Activated T-helper 9 cell treated with anti-CD3 and anti-CD28 coated beads, Interleukin-2, amount 50 U/mL, for 16 hours (primary cell): ENCODE data around the gene AATF.
"Not testable (repeated sequence)": the region's sequence is repeated elsewhere in the genome, so short reads cannot be mapped to it uniquely, and the experiment has no call there.

ENCODE experiments used
- DNase-seq: peaks from one replicate; pipeline ENCODE4 v3.0.0-alpha.2; 2020; ENCODE audit warnings: low read depth

Gene AATF

GRCh38 chr17:37047631-37048104, 98.9 kb downstream of the AATF start:
- DNase-seq = peak; percentile 53

GRCh38 chr17:37048811-37049210, 100.1 kb downstream of the AATF start:
- DNase-seq = no peak

DNA sequence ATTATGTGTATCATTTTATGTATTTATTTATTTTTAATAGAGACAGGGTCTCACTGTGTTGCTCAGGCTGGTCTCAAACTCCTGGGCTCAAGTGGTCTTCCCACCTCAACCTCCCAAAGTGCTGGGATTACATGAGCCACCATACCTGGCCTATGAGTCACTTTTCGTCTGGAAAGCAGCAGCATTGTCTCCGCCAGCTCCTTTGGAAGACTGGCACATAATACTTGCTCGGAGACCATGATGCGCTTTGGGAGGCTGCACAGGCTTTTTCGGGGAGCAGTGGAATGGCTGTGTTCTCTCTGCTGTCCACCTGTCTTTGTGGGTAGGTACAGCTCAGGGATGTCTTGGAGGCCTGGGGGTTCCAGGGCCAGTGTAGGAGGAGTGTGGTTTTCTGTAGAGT, 102.2 kb downstream of the AATF start:
- no peak for DNase-seq

- DNase-seq = no peak
These were observed 102.6 kb downstream of the AATF start for GRCh38 chr17:37051381-37051780.

GRCh38 chr17:37051833-37052232, 103.1 kb downstream of the AATF start:
- DNase-seq = no peak

DNA sequence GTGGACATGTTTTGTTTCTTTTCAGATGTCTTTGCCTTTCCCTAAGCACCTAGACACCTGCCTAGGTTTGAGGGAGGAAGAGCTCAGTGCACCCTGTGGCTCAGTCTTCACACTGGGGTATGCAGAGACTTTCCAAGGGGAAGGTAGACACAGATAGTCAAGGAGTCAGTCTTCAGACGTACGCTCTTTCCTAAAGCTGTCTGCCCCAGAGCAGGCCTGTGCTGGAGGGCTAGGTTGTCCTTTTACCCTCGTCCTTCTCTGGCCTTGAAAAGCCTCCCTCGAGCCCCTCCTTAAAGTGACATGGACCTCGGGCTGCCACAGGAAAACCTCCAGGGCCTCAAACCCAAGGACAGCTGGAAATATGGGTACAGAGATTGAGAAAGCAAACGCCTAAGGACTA, 103.7 kb downstream of the AATF start:
- DNase-seq = no peak

GRCh38 chr17:37054894-37055293, 106.1 kb downstream of the AATF start:
- DNase-seq = no peak

DNA sequence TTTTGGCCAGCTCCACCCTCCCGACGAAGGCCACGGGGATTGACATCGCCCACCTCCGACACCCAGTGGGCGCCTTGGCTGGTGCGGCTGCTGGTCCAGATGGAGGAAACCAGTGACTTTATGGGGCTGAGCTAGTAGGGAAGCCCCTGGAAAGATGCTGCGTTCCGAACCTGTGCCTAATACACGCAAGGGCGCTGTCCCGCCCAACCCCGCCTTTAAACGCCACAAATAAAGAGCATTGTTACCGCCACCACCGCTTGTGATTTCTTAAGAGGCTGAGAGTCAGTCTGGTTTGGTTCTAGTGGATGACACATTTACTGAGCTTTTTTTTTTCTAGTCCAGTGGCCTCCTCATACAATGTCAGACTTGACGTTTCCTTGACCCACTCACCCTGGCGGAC, 107.9 kb downstream of the AATF start:
- no peak for DNase-seq

DNA sequence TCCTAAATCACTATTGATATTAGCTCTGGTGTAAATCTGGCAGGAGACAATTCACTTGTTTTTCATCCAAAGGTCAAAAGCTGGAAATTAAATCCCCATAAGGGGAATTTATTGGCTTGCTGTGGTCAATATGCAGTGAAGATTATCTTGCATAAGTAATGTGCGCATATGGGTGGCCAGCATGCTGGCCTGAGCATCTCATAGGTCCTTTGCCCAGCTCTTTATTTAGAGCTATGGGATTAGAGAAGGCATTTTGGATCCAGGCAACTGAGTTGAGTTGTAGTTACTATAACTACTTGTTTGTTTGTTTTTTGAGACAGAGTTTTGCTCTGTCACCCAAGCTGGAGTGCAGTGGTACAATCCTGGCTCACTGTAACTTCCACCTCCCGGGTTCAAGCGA, 110.7 kb downstream of the AATF start:
- DNase-seq = no peak

- no peak for DNase-seq
These were observed 111.3 kb downstream of the AATF start for GRCh38 chr17:37060094-37060493.

GRCh38 chr17:37060928-37061327, 112.2 kb downstream of the AATF start:
- no peak for DNase-seq

DNA sequence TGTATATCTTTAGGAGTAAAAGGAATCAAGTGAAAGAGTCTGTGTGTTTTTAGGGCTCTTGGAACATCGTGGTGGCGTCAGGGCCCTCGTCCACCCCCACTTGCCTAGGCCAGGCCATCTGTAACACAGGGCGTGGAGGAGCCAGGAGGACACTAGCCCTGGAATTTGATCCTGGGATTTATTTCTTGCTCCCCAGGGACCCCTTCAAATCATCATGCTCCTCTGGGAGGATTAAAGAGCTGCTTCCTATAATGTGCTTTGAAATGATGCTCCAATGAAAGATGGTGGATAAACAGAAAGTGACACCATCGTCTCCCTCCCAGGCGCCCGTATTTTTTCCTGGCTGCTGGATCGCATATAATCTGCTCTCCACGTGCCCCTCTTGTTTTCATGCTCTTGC, 113.3 kb downstream of the AATF start:
- DNase-seq = no peak

- no peak for DNase-seq
These were observed 115.5 kb downstream of the AATF start for GRCh38 chr17:37064206-37064605.

DNA sequence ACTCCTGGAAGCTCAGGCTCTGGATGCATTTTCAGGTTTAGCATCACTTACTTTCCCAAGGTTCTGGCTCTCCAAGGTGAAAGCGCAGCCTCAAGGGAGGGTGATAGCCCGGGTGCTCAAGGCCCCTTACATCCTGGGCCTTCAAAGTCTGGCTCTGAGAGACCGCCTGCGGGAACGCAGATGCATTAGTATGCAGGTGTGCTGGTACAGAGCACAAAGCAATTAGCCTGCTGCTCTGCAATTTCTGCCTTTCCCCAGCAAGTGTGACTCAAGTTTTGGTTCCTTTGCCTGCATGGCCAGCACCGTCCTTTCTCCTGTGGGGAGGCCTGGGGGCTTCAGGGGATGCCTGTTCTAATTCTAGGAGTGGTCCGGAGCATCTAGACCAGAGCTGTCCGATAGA, 116.2 kb downstream of the AATF start:
- DNase-seq = no peak

DNA sequence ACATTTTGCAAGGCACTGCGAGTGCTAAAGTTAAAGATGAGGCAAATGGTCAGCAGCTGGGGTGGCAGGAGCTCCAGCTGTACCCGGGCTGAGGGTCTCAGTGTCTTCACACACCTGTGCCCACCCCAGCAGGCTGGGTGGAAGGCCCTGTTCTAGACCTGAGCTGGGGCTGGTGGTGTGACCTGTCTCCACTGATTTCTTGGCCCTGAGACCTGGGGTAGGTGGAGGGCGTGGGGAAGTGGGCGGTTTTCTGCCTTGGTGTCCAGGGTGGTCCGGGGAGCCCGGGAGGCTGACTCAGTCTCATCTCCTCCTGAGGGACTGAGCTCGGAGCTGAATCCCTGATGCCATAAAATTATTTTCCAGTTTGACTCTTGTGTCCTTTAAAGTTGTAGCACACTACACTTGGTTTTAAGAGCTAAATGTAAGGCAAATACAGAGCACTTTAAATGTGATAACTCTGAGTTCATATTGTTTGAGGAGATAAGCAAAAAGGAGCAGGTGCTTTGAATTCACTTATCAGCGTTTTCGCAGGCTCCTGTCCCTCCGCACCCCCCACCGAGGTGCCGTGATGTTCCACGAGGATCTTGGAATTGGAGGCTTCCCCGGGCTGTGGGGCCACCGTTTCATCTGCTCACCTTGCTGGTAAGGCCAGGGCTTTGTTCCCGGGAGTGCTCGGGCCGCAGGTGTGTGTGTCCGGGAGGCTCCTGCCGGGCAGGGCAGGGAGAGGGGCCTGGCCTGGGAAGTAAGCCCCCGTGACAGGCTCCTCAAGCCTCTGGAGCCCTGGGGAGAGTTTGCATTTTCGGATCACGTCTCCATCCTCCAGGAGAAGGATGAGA, 117.0 kb downstream of the AATF start:
- DNase-seq = no peak

DNA sequence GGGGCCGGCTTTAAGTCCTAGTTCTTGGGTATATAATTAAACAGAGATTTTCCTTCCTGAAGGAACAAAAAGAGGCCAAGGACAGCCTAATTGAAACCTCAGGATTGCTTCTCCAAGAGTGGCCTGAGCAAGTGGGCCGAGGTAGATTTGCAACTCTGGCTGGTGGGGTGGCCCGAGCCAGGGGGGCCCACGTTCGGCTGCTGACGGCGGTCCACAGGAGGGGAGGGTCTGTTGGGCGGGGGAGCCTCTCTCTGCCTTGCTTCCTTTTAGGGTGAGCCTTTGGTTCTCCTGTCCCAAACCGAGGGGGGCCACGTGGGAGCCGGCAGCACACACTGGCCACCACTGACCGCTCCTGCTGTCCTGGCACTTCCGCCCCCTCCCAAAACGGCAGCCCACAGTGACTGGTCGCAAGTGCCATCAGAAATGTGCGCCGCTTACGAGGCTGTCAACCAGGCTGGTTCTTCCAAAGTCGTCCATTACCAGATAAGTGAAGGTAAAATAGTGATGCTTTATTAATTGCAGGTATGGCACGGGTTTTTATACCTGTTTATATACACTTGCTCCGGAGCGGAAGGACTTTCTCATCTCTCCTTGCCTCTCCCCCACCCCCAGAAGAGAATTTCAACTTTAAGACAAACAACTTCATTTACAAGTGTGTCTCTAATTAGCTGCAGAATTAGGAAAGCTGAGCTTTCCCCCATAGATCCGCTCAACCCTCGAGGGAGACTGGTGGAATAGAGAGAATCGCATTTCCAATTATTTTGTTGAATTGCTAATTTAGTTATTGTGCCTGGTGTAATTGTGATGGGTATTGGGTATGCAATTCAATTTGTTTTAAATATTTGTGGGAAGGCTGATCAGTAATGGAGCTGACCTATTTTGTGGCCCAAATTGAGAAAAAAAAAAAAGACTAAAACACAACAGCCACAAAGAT, 117.8 kb downstream of the AATF start:
- DNase-seq = no peak

GRCh38 chr17:37067555-37068111, 118.9 kb downstream of the AATF start:
- no peak for DNase-seq

DNA sequence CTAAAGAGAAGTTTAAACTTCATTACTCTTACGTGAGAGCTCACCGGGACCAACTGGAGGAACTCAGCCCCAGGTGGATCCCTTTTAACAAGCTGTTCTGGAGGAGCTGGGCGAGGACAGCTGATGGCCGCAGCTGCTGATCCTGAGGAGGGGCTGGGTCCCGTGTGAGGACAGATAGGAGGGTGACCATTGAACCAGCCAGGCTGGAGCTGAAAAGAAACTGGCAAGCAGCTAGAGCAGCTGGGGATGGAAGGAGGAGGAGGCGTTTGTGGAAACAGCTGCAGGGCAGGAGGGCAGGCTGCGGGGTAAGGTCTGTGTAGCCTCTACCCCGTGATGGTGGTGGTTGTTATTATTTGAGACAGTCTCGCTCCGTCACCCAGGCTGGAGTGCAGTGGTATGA, 119.5 kb downstream of the AATF start:
- DNase-seq = no peak

DNA sequence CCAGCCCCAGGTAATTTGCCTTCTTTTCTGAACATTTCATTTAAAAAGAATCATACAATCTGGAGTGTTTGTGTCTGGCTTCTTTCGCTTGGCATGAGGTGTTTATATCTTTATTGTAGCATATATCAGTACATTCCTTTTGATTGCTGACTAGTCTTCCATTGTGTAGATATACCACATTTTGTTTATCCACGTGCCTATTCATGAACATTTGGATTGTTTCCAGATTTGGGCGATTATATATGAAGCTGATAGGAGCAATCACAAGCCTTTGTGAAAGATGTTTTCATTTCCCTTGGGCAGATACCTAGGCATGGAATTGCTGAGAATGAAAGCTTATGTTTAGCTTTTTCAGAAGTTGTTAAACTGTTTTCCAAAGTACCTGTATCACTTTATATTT, 120.3 kb downstream of the AATF start:
- no peak for DNase-seq

DNA sequence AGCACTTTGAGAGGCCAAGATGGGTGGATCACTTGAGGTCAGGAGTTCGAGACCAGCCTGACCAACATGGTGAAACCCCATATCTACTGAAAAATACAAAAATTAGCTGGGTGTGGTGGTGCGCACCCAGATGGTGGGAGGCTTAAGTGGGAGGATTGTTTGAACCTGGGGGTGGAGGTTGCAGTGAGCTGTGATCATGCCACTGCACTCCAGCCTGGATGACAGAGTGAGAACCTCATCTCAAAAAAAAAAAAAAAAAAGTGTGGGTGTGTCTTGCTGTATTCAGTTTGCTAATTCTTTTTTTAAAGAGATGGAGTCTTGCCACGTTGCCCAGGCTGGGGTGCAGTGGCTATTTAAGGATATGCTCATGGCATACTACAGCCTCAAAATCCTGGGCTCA, 124.7 kb downstream of the AATF start:
- DNase-seq = not testable (repeated sequence)

DNA sequence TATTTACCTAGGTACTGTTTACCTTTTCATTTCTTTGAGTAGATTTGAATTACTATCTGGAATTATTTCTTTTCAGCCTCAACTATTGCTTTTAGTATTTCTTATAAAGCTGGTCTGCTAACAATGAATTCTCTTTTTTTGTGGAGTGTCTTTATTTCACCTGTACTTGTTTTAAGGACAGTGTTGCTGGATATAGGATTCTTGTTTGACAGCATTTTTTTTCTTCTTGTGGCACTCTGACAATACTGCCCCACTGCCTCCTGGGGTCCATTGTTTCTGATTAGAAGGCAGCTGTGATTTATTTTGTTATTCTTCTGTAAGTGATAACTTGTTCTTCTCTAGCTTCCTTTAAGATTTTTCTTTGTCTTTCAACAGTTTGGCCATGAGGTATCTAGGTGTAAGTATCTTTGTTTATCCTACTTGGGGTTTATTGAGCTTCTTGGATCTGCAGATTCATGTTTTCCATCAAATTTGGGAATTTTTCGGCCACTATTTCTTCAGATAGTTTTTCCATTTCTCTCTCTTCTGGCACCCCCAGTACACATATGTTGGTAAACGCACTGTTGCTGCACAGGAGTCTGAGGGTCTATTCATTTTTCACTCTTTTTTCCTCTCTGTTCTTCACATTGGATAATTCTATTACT, 130.4 kb downstream of the AATF start:
- DNase-seq = no peak

DNA sequence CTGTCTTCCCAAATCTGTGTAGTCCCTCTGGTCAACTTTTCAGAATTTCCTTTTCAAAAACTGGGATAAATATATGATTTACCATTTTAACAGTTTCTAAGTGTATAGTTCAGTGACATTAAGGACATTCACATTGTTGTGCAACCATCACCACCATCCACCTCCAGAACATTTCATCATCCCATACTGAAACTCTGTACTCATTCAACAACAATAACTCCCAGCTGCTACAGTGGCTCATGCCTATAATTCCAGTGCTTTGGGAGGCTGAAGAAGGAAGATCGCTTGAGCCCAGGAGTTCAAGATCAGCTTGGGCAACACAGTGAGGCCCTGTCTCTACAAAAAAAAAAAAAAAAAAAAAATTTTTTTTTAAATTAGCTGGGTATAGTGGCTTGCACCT, 131.0 kb downstream of the AATF start:
- no peak for DNase-seq
